DMS 273 (cell line): ENCODE data around the gene ANKRD17.
"Not testable (repeated sequence)": the region's sequence is repeated elsewhere in the genome, so short reads cannot be mapped to it uniquely, and the experiment has no call there.

Experiments used
- DNase-seq: peaks from one replicate; lab custom pipeline; 2025; ENCODE audit not compliant: unreplicated experiment; lab: John Stamatoyannopoulos, UW

Gene ANKRD17

DNA sequence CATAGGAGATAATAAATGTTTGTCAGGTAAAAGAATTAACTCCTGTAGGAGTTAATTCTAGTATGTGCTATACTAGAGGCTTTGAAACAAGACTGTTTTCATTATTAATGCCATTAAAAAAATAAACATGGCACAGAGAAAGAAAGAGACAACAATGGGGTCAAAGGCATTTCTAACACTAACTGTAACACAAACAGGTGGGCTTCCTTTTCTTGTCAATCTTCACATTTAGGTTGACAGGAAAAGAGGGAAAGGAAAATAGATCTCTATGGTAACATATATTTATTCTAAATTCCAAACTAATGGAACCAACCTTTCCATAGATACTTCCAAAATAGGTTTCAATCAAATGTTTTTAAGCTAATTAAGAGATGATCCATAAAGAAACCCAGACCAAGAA is 9.8 kb downstream of the ANKRD17 start:
- DNase-seq = no peak

DNA sequence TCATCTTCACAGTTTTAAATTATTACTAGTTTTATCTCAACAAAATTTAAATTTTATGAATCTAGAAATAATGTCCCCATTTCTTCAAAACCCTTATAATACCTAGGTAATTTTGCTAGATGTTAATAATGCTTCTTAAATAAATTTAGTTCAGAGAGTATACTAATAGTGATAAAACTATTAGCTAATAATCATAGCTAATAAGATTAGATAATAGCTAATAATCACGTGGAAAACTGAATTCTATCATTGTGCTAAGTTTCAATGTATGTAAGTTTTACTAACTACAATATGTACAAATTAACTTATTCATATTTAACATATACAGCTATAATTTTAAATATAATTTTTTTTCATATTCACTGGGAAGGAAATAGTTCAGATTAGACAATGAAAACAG is 10.2 kb downstream of the ANKRD17 start:
- no peak for DNase-seq

DNA sequence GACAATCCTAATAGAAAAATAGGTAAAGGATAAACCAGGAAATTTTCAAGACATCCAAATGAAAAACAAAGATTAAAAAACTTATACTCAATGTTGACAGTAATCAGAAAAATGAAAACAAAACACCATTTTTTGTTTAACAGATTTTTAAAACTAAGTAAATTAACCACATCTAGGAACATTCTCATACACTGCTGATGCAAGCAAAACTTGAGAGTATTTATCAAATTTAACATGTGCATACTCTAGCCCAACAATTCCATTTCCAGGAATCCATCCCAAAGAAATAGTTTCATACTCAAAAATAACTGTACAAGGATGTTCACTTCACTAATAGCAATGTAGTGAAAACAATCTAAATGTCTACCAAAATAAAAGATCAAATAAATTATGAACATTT is 11.5 kb downstream of the ANKRD17 start:
- no peak for DNase-seq

DNA sequence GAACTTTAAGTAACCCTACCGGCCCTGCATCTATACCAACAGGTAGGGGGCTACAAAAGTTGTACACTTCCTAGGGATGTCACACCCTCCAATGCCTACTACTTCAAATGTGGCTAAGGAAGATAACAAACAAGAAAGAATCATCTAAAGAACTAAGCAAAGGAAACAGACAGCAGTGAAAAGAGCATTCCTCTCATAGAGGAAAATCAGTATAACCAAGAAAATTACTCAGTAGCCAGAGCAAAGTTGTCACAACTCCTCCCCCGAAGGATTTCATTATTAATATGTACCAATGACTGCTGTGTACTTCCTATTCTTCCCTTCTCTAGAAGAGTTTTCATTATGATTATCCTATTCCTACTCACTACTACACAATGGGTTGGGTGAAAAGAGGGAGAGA is 12.6 kb downstream of the ANKRD17 start:
- no peak for DNase-seq

DNA sequence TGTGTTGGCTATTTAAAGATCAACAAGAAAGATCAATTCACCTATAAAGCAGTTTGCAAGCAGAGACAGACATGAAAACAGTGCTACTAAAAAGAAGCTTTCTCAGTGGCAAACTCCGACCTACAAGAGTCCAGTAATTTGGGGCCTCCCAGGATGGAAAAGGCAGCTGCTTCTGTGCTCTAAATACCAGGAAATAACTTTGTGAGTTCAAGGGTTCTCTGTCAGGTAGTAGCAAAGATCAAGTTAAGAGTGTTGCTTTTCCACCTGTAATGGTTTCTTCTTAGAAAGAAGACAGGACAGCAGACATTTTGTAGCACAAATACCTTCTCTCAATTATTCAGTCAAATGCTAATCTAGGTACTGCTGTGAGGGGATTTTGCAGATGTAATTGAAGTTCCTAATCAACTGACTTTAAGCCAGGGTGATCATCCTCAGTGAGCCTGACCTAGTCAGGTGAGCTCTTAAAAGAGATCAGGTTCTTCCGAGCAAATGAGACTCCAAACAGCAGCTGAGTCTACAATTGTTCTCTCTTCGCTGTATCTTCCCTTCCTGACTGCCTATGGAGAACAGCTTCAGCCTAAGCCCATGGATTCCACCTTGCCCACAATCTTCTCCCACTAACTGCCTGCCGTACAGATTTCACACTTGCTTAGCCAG is 13.5 kb downstream of the ANKRD17 start:
- DNase-seq = no peak

DNA sequence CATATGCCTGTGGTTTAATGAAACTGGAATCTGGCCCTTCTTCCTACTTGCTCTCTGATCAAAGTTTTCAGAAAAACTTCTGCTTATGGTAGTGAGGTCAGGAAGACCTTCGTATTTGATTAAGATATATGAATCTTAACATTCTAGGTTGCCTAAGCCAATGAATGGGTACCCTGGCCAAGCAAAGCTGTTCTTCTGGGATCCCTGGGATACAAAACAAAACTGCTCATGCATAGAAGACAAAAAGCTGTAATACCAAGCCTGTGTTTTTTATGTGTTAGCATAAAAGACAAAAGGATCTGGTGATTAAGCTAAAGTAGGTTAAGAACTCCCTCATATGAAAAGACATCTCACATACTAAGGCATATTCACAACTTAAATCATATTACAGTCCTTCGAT is 21.6 kb downstream of the ANKRD17 start:
- DNase-seq = no peak

DNA sequence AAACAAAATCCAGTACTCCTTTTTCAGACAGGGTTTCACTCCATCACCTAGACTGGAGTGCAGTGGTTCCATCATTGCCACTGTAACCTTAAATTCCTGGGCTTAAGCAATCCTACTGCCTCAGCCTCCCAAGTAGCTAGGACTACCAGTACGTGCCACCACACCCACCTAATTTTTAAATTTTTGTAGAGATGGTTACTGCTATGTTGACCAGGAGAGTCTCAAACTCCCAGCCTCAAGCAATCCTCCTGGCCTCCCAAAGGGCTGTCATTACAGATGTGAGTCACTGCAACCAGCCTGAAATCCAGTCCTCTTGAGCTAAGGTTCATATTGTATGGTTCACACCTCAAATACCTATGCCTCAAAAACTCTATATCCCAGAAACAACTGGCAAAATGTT is 22.4 kb downstream of the ANKRD17 start:
- no peak for DNase-seq

DNA sequence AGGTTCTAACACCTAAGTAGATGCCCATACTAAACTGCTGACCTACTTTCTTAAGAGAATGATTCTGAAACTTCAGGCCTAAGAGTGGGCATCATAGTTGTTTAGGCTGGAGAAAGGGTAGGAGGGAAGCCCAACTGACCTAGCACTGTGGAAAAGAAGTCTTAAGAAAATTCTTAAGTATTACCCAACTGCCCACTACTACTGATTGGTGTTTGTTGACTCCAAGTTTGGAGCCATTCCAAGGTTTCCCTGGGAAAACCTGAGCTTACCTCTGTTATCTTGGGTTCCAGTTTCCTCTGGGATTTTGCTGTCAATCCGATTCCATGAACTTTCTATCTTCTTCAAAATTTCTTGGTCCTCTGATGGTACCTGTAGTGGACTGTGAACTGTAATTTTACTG is 23.9 kb downstream of the ANKRD17 start:
- no peak for DNase-seq

DNA sequence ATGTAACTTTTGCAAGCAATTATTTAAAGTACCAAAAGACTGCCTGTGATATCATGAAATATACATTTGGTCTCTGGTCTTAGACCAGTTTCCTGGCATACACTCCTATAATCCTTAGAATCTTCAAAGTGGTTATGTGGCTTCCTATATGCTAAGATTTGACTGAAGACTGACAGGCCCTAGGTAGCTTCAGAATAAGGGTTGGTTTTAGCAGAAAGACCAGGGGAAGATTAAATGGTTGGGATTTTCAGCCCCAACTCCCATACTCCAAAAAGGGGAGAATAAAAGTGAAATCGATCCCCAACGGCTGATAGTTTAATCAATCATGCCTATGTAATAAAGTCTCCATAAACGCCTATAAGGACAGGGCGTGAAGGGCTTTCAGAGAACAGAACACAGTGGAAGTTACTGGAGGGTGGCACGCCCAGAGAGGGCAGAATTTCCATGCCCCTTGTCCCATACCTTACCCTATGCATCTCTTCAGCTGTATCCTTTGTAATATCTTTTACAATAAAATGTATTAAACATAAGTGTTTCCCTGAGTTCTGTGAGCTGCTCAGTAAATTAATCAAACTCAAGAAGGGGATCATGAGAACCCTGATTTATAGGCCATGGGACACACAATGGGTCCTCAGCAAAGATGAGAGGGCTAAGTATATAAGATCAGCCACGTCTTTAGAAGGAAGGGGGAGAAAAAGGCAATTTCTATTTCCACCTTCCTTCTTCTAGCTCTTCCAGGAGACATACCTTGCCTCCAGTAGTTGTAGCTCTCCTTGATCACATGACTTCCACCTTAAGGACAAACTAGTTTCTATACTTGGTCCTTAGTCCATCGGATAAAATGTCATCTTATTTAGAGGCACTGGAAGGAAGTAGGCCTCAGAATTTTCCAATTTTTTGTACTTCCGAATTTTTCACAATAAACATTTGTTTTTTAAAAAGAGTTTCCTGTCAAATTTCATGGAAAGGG is 26.8 kb downstream of the ANKRD17 start:
- DNase-seq = no peak

DNA sequence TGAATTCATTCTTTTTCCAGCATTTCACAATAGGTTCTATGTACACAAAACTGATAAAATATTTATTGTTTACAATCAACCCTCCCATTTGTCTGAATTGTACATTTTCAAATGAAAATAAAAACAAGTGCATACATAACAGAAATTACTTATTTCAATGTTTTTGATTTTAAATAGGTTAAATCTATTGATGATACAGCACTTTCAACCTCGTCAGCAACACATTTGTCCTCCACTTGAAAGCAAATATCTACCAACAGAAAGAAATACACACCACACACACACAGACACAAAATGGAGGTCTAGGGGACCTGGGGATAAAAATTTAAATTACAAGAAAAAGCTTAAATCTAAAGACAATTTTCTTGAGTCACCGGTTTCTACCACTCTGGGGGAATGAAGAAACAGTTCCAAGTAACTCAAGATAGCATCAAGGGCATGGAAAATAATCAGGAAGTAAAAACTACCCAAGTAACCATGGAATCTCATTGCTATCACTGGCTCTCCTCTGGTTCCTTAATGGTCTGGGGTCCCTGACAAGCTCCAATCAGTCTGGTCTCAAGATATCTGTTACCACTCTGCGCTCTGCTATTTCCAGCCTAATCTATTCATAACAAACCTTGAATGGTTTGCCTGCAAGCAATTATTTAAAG is 27.6 kb downstream of the ANKRD17 start:
- DNase-seq = no peak

DNA sequence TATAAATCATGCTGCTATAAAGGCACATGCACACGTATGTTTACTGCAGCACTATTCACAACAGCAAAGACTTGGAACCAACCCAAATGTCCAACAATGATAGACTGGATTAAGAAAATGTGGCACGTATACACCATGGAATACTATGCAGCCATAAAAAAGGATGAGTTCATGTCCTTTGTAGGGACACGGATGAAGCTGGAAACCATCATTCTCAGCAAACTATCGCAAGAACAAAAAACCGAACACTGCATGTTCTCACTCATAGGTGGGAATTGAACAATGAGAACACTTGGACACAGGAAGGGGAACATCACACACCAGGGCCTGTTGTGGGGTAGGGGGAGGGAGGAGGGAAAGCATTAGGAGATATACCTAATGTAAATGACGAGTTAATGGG is 29.8 kb downstream of the ANKRD17 start:
- DNase-seq = not testable (repeated sequence)

DNA sequence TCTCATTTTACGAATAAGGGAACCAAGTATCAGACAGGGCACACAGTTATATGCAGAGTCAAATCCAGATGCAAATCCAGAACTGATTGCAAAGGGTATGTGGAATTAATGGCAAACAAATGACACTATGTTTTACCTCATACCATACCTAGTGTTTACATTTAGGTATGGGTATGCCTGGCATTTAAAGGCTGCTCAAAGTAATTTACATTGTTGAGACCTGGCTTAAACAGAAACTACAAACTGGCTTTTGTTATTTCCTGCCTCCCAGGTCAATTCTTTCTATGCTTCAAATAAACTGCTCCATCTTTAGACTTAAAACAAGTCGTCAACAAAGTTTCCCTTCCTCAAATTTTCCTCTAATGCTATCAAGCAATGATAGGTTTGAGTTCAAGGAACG is 33.7 kb downstream of the ANKRD17 start:
- no peak for DNase-seq

DNA sequence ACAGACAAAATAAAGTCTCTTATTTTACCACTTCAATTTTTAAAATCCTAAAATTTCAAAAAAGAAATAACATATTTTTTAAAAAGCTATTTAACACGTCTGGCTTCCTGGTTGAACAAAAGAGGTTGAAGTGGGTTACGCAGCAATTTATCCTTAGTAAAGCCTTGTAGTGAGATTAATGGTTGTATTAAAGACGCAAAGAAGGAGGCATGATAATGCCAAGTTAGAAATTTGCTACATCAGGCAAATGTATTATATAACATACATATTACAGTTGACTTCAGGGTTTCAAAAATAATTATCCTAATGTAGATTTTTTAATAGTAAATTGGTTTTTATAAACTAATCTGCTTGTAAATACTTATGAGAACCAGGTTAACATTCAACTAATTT is 35.3 kb downstream of the ANKRD17 start:
- no peak for DNase-seq

DNA sequence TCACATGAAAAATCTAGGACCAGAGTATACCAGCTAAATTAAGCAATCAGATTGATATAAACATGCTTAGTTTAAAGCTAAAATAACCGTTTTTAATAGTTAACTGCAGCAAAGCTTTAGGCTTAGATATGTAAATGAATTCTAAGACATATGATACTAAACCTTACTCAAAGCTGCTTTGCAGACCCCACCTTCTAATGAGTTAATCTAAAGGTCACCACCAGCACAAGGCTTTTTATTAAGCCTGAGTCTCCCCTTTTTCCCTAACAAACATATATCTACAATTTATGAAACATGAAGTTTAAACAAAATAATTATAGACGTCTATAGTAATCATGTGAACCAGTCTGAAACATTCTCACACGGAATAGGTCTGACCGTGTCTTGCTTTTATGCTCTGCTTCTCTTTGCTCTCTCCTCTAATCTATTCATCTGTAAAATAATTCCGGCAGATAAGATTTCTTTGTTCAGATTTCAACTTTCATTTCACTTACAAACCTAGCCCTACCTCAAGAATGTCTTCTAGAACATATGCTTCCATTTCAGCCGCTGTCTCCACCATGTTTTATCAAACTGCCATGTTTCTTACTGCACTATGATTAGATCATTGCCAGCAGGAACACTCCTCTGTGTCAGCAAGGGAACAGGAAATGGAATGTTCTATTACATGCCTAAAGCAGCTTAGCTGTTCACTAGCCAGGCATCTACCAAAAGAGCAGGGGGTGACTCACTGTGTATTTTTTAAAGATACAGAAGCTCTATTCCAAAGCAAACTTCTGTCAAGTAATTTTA is 35.9 kb downstream of the ANKRD17 start:
- DNase-seq = peak; percentile 89

DNA sequence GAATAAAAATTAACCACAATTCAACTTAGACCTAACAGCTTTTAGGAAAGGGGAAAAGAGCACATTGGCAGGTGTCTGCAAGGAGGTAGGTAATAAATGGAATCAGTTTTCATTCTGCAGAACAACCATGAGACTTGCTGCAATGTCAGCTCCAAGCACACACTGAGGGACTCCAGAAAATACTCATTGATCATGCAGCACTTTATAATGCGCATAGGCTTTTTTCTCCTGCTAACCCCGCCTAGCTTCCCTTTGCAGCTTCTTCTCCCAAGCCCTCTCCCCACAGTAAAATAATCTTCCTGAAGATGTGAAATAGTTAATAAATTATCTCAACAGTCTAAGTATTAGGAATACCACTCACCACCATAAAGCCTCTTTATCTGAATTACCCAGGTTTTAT is 36.9 kb downstream of the ANKRD17 start:
- no peak for DNase-seq

DNA sequence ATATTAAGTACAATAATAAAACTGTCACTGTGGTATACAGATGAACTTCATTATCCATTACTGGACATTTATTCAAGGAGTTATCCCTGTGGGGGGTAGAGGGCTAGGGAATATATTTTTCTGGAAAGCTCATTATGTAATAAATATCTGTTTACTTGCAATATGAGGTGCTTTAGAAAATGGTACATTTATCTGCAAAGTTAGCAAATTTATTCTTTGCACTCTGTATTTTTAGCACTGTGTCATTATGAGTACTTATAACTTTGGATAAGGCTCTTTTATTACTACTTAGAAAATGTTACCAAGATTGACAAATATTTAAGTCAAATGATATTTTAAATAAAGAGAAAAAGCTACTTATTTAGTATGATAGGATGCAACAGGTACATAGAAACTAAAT is 37.8 kb downstream of the ANKRD17 start:
- DNase-seq = no peak

DNA sequence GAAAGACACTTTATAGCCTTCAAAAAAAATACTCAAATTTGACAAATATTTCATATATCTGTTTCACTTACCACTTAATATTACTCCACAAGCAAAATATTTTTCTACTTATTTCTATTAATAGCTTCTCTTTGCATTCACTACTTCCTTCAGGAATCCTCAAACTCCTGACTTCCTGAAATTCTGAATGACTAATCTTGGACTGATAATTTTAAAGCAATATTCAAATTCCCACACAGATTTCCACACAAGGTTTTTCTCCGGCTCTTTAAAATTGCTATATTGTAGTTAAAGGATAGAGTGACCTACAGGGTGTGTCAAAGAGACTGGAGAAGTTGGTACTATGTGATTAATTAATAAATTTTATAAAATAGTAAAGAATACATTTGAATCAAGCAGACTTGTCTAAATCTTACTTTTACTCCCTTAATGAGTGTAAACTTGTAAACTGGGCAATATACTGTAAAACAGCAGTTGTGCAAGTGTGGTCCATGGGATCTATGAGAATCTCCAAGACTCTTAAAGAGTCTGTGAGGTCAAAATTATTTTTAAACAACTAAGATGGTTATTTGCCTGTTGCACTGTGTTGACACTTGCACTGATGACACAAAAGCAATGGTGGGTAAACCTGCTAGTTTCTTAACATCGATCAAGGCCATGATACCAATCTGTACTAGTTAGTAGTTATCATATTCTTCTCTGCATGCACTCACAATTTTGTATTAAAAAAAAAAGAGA is 44.5 kb downstream of the ANKRD17 start:
- no peak for DNase-seq

DNA sequence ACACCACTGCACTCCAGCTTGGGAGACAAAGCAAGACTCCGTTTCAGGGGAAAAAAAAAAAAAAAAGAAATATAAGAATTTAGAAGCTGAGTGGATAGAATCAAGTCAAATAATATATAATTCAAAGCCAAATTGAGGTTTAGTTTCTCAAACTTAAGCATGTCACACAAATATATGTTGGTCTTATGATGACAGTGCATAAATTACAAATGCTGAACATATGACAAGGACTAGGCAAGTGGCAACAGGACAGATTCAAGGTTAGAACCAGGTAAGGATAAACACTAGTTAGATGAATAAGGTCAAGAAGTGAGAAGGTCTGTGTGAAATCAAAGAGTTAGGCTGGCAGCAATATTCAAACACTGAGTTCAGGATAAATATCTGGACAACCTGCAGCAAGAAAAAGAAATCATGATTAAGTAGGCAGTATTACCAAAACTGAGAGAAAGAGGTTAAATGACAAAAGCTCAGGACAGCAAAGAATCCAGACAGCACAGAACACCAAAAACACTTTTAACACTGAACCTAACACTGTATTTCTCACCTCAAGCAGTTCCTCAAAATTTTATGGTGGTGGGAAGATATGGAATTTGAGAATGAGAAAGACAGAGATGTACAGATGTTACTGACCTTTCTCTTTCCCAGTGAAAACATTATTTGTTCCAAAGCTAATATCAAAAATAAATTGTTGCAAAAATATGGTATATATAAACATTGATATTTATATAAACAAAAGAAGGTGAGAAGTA is 45.4 kb downstream of the ANKRD17 start:
- no peak for DNase-seq

DNA sequence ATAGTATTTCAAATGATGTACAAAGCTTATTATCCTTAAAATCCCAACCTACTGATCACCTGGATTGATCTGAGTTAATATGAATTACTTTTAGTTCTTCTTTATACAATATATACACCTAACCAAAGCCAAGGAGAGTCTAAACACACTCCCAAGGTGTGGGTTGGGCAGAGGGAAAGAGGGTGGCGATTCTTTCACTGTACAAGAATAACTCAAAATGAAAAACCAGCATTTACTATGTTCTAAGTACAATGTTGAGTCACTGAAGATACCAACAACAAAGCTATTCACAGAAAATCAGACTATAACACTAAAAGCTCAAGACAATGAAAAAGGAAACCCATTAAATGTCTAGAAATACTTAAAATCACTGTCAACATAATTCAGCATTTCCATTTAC is 46.6 kb downstream of the ANKRD17 start:
- DNase-seq = no peak

DNA sequence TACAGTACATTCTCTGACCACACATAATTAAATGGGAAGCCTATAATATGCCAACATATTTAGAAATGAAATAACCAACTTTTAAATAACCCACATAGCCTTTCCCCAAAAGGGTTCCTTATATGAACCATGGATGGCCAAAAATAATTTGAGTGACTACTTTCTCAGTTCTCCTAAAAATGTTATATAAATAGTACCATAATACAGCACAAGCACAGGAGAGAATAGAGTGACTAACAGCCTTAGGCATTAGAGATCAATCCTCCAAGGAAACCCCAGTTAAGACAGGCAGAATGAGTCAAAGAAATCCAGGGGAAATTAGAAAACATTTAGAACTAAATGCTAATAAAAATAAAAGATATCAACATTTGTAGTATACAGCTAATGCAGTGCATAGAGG is 50.2 kb downstream of the ANKRD17 start:
- no peak for DNase-seq
